NCI-H187 treated with DMSO at 0.1 percent for 48 hours (cell line): ENCODE results near the gene KLHL17.
"Not testable (repeated sequence)": the region's sequence is repeated elsewhere in the genome, so short reads cannot be mapped to it uniquely, and the experiment has no call there.

Source experiments
- DNase-seq: peaks from one replicate; lab custom pipeline; 2025; lab: John Stamatoyannopoulos, UW

KLHL17 gene

DNA sequence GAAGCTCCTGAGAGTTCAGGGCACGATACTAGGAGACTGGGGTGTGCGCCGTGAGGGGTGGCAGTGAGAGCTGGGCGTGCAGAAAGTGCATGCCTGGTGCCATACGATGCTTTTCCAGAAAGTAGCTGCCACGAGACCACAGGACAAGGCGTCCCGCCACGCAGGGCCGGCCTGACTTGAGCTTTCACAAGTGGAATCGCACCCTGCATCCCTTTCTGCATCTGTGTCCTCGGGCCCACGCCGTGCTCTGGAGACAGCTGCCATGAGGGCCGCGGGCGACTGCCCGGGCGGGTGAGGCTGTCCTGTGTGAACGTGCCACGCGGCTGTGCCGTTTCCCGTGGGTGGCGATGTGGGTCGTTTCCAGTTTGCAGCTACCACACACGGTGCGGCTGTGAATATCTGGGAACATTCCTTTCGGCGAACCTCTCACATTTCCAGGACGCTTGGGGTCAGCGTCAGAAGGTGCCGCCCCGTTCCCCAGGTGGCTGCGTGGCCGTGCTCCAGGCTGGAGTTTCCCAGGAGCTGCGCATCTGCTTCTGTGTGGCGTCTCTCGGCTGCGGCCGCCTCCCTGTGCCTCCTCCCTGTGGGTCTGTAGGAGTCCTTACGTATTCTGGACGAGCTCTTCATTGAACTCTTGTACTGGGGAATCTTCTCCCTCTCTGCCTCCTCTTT, 22.5 kb downstream of the KLHL17 start:
- DNase-seq = no peak

- DNase-seq = no peak
Measured at GRCh38 chr1:983798-984475, 23.6 kb downstream of the KLHL17 start.

DNA sequence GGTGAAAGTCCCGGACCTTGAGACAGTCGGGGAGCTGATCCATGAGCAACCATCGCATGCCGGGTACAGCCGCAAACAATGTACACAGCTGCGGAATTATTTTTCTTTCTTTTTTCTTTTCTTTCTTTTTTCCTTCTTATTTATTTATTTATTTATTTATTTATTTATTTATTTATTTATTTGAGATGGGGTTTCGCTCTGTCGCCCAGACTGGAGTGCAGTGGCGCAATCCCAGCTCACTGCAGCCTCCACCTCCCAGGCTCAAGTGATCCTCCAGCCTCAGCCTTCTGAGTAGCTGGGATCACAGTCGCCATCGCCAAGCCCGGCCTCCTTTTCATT, 24.1 kb downstream of the KLHL17 start:
- DNase-seq = no peak

GRCh38 chr1:985126-985525, 24.7 kb downstream of the KLHL17 start:
- no peak for DNase-seq

DNA sequence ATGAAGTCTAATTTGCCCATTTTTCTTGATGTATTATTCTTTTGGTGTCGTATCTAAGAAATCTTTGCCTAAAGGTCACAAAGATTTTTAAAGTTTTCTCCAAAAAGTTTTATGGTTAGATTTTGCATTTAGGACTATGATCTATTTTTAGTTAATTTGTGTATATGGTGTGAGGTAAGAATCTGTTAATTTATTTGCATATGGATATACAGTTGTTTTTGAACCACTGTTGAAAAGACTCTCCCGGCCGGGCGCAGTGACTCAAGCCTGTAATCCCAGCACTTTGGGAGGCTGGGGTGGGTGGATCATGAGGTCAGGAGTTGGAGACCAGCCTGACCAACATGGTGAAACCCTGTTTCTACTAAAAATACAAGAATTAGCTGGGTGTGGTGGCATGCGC, 27.7 kb downstream of the KLHL17 start:
- DNase-seq = not testable (repeated sequence)

- DNase-seq = not testable (repeated sequence)
Measured at GRCh38 chr1:991275-991674, 30.9 kb downstream of the KLHL17 start.

- no peak for DNase-seq
Measured at GRCh38 chr1:991895-992294, 31.5 kb downstream of the KLHL17 start.

GRCh38 chr1:992362-992761, 32.0 kb downstream of the KLHL17 start:
- DNase-seq = no peak

GRCh38 chr1:993379-993995, 33.1 kb downstream of the KLHL17 start:
- DNase-seq = no peak

GRCh38 chr1:994546-994945, 34.2 kb downstream of the KLHL17 start:
- not testable (repeated sequence) for DNase-seq

- no peak for DNase-seq
Measured at GRCh38 chr1:995665-996633, 35.6 kb downstream of the KLHL17 start.

DNA sequence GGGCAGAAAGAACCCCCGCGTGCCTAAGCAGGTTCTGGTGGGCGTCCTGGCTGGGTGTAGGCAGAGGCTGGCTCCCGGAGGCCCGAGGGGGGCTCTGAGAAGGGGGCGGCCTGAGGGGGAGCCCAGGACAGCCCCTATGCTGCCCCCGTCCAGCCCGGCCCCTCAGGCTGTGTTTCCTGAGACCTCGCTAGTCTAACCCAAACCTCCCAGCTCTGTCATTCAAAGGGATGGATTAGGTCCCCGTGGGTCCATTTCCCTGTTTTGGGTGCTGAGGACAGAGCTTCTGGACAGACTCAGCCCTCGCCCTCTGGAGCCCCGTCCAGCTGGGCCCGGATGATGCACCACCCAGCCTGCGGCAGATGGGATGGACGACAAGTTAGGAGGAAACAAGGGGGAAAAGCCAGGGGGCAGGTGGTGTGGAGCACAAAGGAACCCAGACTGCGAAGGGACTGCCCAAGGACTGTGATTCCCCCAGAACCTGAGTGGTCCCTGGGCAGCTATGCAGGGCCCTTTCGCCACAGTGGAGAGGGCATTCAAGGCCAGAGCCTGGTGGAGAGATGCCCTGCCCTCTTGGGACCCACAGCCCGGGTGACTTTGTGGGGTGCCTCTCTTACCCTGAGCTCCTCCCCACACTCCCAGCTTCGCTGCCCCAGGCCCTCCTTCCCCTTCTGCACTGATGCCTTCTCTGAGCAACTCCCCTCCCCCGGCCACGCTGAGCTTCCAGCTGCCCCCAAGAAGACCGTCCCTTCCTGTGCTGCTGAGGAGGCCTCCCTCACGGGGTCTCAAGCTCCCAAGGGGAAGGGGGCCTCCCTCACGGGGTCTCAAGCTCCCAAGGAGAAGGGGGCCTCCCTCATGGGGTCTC, 36.7 kb downstream of the KLHL17 start:
- no peak for DNase-seq

DNA sequence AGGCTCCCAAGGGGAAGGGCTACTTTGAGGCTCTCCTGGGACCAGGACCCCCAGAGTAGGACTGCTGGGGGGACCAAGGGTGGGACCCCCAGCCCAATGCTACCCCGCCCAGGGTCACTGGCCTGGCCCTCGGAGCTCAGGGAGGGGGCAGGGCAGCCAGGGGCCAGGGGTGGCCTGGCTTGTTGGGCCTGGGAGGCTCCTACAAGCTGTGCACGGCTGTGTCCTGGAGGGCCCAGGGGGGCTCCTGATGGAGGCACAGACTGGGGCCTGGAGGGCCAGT, 37.3 kb downstream of the KLHL17 start:
- DNase-seq = no peak

DNA sequence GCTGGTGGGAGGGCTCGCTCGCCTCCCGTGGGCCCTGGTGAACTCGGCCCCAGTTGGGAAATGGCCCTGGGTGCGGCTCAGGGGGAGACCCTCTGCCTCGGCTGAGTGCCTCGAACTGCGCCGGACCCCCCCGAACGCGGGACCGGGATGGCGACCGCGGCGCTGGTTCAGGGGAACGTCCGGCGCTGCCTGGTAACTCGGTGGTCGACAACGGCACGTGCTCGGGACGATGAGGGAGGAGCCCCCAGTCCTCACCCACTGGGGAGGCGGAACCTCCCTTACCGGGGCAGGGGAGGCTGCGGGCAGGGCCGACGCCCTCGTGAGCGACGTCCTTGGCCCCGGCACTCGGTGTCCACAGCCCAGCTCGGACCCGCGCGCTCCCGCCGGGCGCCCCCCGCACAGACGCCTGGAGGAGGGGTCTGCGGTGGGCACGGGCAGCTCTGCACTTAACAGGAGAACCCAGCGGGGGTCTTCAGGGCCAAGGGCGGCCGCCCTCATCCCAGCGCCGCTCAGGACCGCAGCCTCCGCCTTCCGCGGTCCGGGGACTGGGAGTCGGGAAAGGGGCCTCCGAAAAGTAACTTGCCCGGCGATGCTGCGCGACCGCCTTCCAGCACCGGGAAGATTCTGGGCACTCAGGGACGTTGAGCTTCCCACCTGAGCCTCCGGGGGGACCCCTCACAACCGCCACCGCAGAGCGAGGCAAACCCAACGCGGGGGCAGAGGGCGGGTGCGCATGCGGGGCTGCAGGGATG, 37.8 kb downstream of the KLHL17 start:
- no peak for DNase-seq

GRCh38 chr1:998745-998994, 38.3 kb downstream of the KLHL17 start:
- no peak for DNase-seq

GRCh38 chr1:998995-999724, 38.8 kb downstream of the KLHL17 start:
- DNase-seq = no peak

- no peak for DNase-seq
Measured at GRCh38 chr1:999725-1000356, 39.5 kb downstream of the KLHL17 start, which contains the start of gene HES4. Gene HES4, minus strand, starts transcription at chr1:1000097. Its CDS starts 124 bp downstream, at chr1:999973.

DNA sequence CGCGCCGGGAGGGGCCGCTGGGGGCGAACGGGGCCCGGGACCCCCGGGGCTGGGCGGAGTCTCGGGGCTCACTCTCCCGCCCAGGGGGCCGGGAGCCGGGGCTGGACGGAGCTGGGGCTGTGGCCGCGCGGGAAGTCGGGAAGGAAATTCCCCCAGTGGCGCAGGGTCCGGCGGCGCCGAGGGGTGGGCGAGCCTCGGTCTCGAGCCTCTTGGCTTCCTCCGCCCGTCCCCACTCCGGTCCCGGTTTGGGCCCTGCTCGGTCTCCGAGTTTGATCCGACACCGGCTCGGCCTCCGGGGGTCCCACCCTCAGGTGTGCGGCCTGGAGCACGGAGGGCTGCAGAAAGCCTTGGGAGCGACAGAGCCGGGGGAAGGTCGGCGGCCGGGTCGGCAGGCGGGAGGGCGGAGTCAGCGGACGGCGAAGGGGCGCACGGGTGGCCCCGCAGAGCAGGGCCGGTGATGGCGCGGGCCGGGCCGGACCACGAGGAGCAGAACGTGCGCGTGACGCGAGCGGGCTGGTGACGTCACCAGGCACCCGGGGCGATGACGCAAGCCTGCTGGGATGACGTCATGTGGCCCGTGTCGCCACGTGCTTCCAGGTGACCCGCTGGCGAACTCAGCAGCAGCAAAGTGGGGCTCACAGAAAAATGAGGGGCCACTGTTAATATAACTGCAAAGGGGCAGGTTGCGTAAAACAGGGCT, 40.1 kb downstream of the KLHL17 start:
- DNase-seq = no peak

DNA sequence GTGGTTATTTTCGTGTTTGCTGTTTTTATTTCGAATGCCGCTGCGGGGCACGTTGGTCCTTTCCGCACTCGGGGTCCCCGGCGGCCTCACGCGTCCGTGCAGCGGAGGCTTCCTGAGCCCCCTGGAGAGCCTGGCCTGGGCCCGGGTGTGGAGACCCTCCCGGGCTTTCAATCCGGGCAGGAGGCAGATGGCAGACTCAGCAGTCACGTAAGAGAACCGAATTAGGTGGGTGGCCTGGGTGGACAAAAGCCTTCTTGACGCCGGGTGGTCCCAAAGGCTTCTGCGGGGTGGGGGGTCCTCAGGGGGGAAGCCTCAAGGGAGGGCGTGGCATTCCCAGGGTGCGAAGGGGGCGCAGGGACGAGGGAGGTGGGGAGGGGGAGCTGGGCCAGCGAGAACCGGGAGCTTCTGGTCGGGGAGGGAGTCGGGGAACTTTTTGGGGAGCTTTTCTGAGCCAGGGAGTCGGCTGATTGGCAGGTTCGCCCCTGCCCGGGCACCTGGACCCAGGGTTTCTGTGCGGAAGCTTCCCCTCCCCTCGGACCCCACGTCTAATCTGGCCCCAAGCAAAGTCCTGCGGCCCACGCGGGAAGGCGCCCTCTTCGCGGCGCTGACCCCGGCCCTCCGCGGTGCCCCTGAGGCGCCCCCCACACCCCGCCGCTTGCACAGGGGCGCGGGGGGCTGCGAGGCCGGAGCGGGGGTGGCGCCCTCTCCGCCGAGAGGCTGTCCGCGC, 40.8 kb downstream of the KLHL17 start:
- DNase-seq = no peak
